Activated naive CD8-positive, alpha-beta T cell treated with anti-CD3 and anti-CD28 coated beads, Interleukin-2, amount 10 ng/mL, durations not matched to agents 7 days and 5 days (primary cell): ENCODE results near the gene FGF21. TPM values are rescaled to one million over a fixed set of nuclear protein-coding genes. Genes with fewer than 3 reads are reported as not detected.

ENCODE experiments used
- ATAC-seq: fragments of 150-1000 bp; cut with Tn5 transposase; one replicate; pipeline ENCODE4 v1.10.0; 2021; ENCODE audit warnings: low read depth, moderate library complexity
- POLR2A ChIA-PET: fragments of 350-600 bp; sonication (Branson Sonifier 250); formaldehyde crosslinking; loops from one replicate; lab custom pipeline; 2021; ENCODE audit warnings: antibody characterized with exemption; lab: Charles Lee
- DNase-seq: peaks from one replicate; pipeline ENCODE4 v3.0.0; 2021
- H3K27ac Mint-ChIP-seq: one replicate; pipeline ENCODE4 v1.8.0; 2022; ENCODE audit warnings: mild to moderate bottlenecking, mixed read lengths
- H3K27me3 Mint-ChIP-seq: one replicate; pipeline ENCODE4 v1.8.0; 2022; ENCODE audit warnings: mild to moderate bottlenecking, moderate library complexity, mixed read lengths
- H3K36me3 Mint-ChIP-seq: one replicate; pipeline ENCODE4 v1.8.0; 2021; ENCODE audit warnings: mild to moderate bottlenecking, mixed read lengths
- H3K4me1 Mint-ChIP-seq: one replicate; pipeline ENCODE4 v1.8.0; 2021; ENCODE audit warnings: mixed read lengths
- H3K4me3 Mint-ChIP-seq: one replicate; pipeline ENCODE4 v1.8.0; 2022; ENCODE audit warnings: mild to moderate bottlenecking, moderate library complexity, mixed read lengths
- H3K9me3 Mint-ChIP-seq: one replicate; pipeline ENCODE4 v1.8.0; 2021; ENCODE audit warnings: mixed read lengths
- total RNA-seq, 2 experiments: library from RNA; stranded (reverse); gene quantifications; one replicate each; pipeline ENCODE4 v1.2.3, GENCODE V29; 2021

The FGF21 gene
- total RNA-seq, 2 experiments from 2014 or later: not detected

- Mint-ChIP-seq H3K36me3 (peaks cover 2% of the 10 kb centered on the region), H3K4me3 (peak overlapping the region; percentile 92), H3K4me1 (peaks cover 1% of the 10 kb centered on the region), H3K9me3 (no peaks in the 10 kb centered on the region), H3K27me3 (no peaks in the 10 kb centered on the region), H3K27ac (peak overlapping the region; percentile 82)
- DNase-seq: no peak
- POLR2A ChIA-PET: interaction anchor here (0.5 to 1.7 kb wide), 8 partner anchors 37 to 175 kb away, joined by 3 to 10 read pairs (median 4); partner anchors contain the start of gene HSD17B14
- no peak for ATAC-seq
Observed at GRCh38 chr19:48795685-48796070, 40.4 kb downstream of the FGF21 start.

GRCh38 chr19:48796298-48797083, 41.2 kb downstream of the FGF21 start:
- no peak for ATAC-seq
- no peak overlapping the region for H3K4me3 Mint-ChIP-seq
- POLR2A ChIA-PET: interaction anchor here (1.2 to 1.7 kb wide), 2 partner anchors 47 to 171 kb away, joined by 4 to 10 read pairs; no protein-coding TSS in a partner anchor

GRCh38 chr19:48797103-48797502, 41.8 kb downstream of the FGF21 start:
- H3K36me3 Mint-ChIP-seq: peaks cover 2% of the 10 kb centered on the region
- POLR2A ChIA-PET: interaction anchor here (0.6 kb wide), 1 partner anchor 11 kb away, joined by 3 read pairs; no protein-coding TSS in a partner anchor

More at GRCh38 chr19:48796298-48797083, 41.2 kb downstream of the FGF21 start:
- Mint-ChIP-seq H3K9me3 (no peaks in the 10 kb centered on the region), H3K4me1 (peaks cover 1% of the 10 kb centered on the region), H3K27me3 (no peaks in the 10 kb centered on the region), H3K27ac (no peak overlapping the region), H3K36me3 (peaks cover 2% of the 10 kb centered on the region)
- no peak for DNase-seq

GRCh38 chr19:48798937-48799336, 43.6 kb downstream of the FGF21 start:
- ATAC-seq (no peak), DNase-seq (no peak)
- Mint-ChIP-seq H3K36me3 (peaks cover 2% of the 10 kb centered on the region), H3K4me1 (peaks cover 1% of the 10 kb centered on the region), H3K27ac (no peak overlapping the region), H3K4me3 (no peak overlapping the region), H3K9me3 (no peaks in the 10 kb centered on the region), H3K27me3 (no peaks in the 10 kb centered on the region)
- POLR2A ChIA-PET: interaction anchor here (0.6 to 0.7 kb wide), 2 partner anchors 11 to 292 kb away, joined by 3 read pairs; no protein-coding TSS in a partner anchor

More at GRCh38 chr19:48797103-48797502, 41.8 kb downstream of the FGF21 start:
- H3K4me3 Mint-ChIP-seq: no peak overlapping the region
- H3K4me1 Mint-ChIP-seq: peaks cover 1% of the 10 kb centered on the region
- no peaks in the 10 kb centered on the region for H3K9me3 Mint-ChIP-seq
- H3K27me3 Mint-ChIP-seq: no peaks in the 10 kb centered on the region
- ATAC-seq: no peak
- H3K27ac Mint-ChIP-seq: no peak overlapping the region
- DNase-seq: no peak

GRCh38 chr19:48799358-48800300, 44.3 kb downstream of the FGF21 start:
- peaks cover 1% of the 10 kb centered on the region for H3K4me1 Mint-ChIP-seq
- H3K4me3 Mint-ChIP-seq: no peak overlapping the region
- DNase-seq (no peak), ATAC-seq (no peak)
- peak overlapping the region; percentile 49 for H3K27ac Mint-ChIP-seq
- no peaks in the 10 kb centered on the region for H3K9me3 Mint-ChIP-seq
- POLR2A ChIA-PET: interaction anchor here (0.6 kb wide), 2 partner anchors 10 to 145 kb away, joined by 3 to 4 read pairs; no protein-coding TSS in a partner anchor
- H3K36me3 Mint-ChIP-seq: peaks cover 2% of the 10 kb centered on the region
- H3K27me3 Mint-ChIP-seq: no peaks in the 10 kb centered on the region

- POLR2A ChIA-PET: no interaction called here
- no peak overlapping the region for H3K27ac Mint-ChIP-seq
- ATAC-seq (no peak), DNase-seq (no peak)
- no peak overlapping the region for H3K4me3 Mint-ChIP-seq
- H3K36me3 Mint-ChIP-seq: peaks cover 3% of the 10 kb centered on the region
- no peaks in the 10 kb centered on the region for H3K4me1 Mint-ChIP-seq
- no peaks in the 10 kb centered on the region for H3K9me3 Mint-ChIP-seq
- H3K27me3 Mint-ChIP-seq: no peaks in the 10 kb centered on the region
Observed at GRCh38 chr19:48802623-48803022, 47.3 kb downstream of the FGF21 start.

GRCh38 chr19:48804496-48804895, 49.2 kb downstream of the FGF21 start:
- Mint-ChIP-seq H3K4me1 (peaks cover 8% of the 10 kb centered on the region), H3K27me3 (no peaks in the 10 kb centered on the region), H3K27ac (no peak overlapping the region), H3K36me3 (peaks cover 3% of the 10 kb centered on the region), H3K9me3 (no peaks in the 10 kb centered on the region), H3K4me3 (no peak overlapping the region)
- DNase-seq (no peak), ATAC-seq (no peak)
- POLR2A ChIA-PET: interaction anchor here (0.6 kb wide), 1 partner anchor 1911 kb away, joined by 4 read pairs; no protein-coding TSS in a partner anchor

GRCh38 chr19:48805452-48805851, 50.1 kb downstream of the FGF21 start:
- Mint-ChIP-seq H3K27me3 (no peaks in the 10 kb centered on the region), H3K36me3 (peaks cover 2% of the 10 kb centered on the region), H3K27ac (no peak overlapping the region), H3K9me3 (no peaks in the 10 kb centered on the region), H3K4me3 (no peak overlapping the region), H3K4me1 (peaks cover 17% of the 10 kb centered on the region)
- no peak for DNase-seq
- POLR2A ChIA-PET: interaction anchor here (0.5 kb wide), 1 partner anchor 20 kb away, joined by 4 read pairs; no protein-coding TSS in a partner anchor
- ATAC-seq: no peak

GRCh38 chr19:48806518-48806817, 51.1 kb downstream of the FGF21 start:
- Mint-ChIP-seq H3K36me3 (peaks cover 2% of the 10 kb centered on the region), H3K9me3 (no peaks in the 10 kb centered on the region), H3K4me3 (no peak overlapping the region), H3K27ac (no peak overlapping the region), H3K4me1 (peaks cover 19% of the 10 kb centered on the region), H3K27me3 (no peaks in the 10 kb centered on the region)
- POLR2A ChIA-PET: interaction anchor here (0.9 to 1.2 kb wide), 2 partner anchors 25 to 66 kb away, joined by 3 read pairs; no protein-coding TSS in a partner anchor
- no peak for ATAC-seq
- no peak for DNase-seq

- H3K27ac Mint-ChIP-seq: no peak overlapping the region
- DNase-seq: no peak
- H3K27me3 Mint-ChIP-seq: no peaks in the 10 kb centered on the region
- POLR2A ChIA-PET: interaction anchor here (0.5 to 1.2 kb wide), 3 partner anchors 24 to 147 kb away, joined by 3 read pairs; no protein-coding TSS in a partner anchor
- H3K4me1 Mint-ChIP-seq: peaks cover 19% of the 10 kb centered on the region
- no peaks in the 10 kb centered on the region for H3K9me3 Mint-ChIP-seq
- peaks cover 2% of the 10 kb centered on the region for H3K36me3 Mint-ChIP-seq
- no peak overlapping the region for H3K4me3 Mint-ChIP-seq
- ATAC-seq: peak; percentile 40
Observed at GRCh38 chr19:48806818-48807589, 51.7 kb downstream of the FGF21 start.

GRCh38 chr19:48807590-48808308, 52.4 kb downstream of the FGF21 start:
- H3K36me3 Mint-ChIP-seq: peaks cover 2% of the 10 kb centered on the region
- POLR2A ChIA-PET: interaction anchor here (0.5 to 1.2 kb wide), 3 partner anchors 10 to 147 kb away, joined by 3 read pairs; no protein-coding TSS in a partner anchor
- H3K27ac Mint-ChIP-seq: peak overlapping the region; percentile 15
- no peaks in the 10 kb centered on the region for H3K27me3 Mint-ChIP-seq
- no peaks in the 10 kb centered on the region for H3K9me3 Mint-ChIP-seq
- H3K4me3 Mint-ChIP-seq: no peak overlapping the region
- ATAC-seq: no peak
- DNase-seq: no peak
- H3K4me1 Mint-ChIP-seq: peaks cover 20% of the 10 kb centered on the region
